EH (cell line): ENCODE measurements around the gene PRKCSH.
"Not testable (repeated sequence)": the region's sequence is repeated elsewhere in the genome, so short reads cannot be mapped to it uniquely, and the experiment has no call there.

ENCODE experiments used
- DNase-seq: peaks from one replicate; pipeline ENCODE4 v3.0.0-alpha.2; 2015; ENCODE audit warnings: low read depth

PRKCSH gene

GRCh38 chr19:11450570-11451326, 15.3 kb downstream of the PRKCSH start:
- DNase-seq, result no peak

DNA sequence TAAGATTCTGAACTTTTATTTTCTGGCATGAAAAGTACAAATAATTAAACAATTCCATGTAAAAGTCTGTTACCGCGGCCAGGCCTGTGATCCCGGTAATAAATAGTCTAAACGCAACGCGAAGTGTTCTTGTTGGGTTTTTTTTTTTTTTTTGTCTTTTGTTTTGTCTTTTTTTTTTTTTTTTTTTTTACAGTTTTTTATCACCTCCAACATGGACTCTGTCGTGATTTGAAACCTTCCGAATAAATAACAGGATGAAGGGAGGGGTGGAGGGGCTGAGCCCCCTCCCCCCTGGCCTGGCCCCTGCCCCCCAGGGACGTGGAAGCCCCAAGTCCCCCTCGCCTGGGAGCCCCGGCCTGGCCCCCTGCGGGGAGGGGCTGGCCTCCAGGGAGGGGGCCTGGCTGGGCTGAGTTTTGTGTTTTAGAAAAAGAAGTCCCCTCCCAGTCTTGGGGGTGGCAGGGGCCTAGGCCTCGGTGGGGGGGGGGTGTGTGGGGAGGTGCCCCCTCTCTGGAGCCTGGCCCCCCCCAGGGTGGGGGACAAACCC, 16.0 kb downstream of the PRKCSH start:
- DNase-seq, result no peak

GRCh38 chr19:11451871-11452619, 16.6 kb downstream of the PRKCSH start:
- DNase-seq, result no peak

GRCh38 chr19:11452620-11453310, 17.3 kb downstream of the PRKCSH start:
- DNase-seq, result no peak

DNA sequence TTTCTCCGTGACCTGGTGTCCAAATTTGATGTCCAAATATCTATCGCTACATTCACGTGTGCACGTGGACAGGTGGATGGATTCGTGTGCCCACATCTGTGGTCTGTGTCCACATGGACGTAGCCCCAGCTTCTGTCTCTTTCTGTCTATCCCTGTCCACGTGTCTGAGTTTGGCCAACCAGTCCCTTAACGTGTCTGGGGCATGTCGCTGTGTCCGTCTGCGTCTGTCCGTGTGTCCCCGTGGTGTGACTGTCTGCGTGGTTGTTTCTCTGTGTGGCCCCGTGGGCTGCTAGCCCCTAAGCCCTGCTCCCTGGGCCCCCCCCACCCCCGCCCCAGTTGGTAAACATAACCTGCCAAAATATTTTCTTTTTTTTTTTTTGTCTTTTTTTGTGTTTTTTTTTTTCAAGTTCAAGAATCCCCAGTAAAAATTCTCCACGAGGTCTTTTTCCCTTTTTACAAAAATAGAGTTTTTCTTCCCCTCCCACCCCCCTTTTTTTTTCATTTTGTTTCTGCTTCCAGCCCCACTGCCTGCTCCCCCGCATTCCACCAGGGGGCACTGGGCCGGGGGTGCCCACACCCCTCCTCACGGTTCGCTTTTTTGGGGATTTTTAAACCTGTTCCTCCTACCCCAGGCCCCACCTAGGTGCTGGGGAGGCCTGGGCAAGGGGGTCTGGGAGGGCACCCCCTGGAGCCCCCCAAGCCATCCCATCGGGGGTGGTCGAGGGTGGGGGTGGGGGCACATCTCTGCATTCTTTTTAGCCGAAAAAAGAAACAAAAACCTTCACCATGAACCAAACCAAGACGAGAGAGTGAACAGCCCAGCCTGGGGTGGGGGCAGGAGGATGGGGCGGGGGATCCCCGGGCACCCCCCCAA, 18.3 kb downstream of the PRKCSH start:
- no peak for DNase-seq

DNA sequence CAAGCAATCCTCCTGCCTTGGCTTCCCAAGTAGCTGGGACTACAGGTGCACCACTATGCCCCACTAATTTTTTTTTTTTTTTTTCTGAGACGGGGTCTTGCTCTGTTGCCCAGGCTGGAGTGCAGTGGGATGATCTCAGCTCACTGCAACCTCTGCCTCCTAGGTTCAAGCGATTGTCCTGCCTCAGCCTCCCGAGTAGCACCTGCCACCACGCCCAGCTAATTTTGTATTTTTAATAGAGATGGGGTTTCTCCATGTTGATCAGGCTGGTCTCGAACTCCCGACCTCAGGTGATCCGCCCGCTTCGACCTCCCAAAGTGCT, 19.8 kb downstream of the PRKCSH start:
- not testable (repeated sequence) for DNase-seq

- DNase-seq, result no peak
These were observed 21.2 kb downstream of the PRKCSH start for GRCh38 chr19:11456659-11457058.

GRCh38 chr19:11457115-11457514, 21.7 kb downstream of the PRKCSH start:
- peak; percentile 22 for DNase-seq

GRCh38 chr19:11457831-11458230, 22.4 kb downstream of the PRKCSH start:
- no peak for DNase-seq

DNA sequence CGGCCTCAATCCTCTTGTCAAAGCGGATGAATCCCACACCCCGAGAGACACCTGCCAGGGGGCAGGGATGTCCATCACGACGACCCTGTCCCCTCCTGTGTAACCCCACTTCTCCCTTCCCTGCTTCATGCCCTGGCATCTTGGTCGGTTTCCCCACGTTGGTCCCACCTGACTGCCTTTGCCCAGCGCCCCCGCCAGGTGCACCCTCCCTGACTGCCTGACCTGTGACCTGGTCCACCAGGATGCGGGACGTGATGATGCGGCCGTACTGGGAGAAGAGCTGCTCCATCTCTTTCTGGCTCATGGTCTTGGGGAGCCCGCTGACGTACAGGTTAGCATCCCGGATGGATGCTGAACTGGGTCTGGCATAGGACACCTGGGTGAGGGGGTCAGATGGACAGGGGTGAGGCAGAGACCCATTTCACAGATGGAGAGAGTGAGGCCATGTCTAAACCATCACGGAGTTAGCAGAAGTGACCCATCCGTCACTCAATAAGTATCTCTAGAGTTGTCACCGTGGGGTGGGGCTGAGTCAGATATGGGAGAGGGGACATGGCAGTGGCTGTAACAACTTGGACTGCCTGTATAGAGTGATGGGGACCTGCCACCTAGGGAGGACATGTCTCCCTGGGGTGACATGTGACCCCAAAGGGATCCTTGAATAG, 22.9 kb downstream of the PRKCSH start:
- DNase-seq, result no peak

GRCh38 chr19:11458912-11459311, 23.5 kb downstream of the PRKCSH start:
- DNase-seq, result not testable (repeated sequence)

GRCh38 chr19:11460207-11460606, 24.8 kb downstream of the PRKCSH start:
- no peak for DNase-seq

DNA sequence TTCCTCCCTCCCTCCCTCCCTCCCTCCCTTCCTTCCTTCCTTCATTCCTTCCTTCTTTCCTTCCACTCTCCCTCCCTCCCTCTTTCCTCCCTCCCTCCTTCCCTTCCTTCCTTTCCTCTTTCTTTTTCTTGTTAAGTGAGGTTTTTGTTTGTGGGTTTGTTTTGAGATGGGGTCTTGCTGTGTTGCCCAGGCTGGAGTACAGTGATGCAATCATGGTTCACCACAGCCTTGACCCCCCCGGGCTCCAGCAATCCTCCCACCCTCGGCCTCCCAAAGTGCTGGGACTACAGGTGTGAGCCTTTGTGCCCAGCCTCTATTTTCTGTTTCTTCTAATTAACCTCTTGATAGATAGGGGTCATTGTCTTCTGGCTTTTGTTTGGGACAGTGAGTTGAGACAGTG, 26.0 kb downstream of the PRKCSH start:
- DNase-seq, result no peak

GRCh38 chr19:11463391-11463790, 28.0 kb downstream of the PRKCSH start:
- DNase-seq, result no peak

DNA sequence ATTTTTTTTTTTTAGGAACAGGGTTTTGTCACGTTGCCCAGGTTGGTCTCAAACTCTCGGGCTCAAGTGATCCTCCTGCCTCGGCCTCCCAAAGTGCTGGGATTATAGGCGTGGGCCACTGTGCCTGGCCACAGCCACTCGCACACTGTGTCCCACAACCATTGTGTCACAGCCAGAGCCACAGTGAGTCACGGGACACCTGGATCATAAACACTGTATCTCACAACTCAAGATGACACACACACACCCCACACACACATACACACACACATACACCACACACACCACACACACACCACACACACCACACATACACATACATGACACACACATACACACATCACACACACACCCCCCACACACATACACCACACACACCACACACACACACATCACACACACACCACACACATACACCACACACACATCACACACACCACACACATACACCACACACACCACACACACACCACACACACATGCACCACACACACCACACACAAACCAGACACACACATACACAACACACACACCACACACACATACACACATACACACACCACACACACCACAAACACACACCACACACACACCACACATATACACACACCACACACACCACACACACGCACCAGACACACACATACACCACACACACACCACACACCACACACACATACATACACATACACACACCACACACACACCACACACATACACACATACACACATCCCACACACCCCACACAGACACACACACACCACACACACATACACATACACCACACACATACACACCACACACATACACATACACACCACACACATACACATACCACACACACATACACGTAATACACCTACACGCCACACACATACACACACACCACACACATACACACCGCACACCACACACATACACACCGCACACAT, 29.2 kb downstream of the PRKCSH start:
- no peak for DNase-seq

DNA sequence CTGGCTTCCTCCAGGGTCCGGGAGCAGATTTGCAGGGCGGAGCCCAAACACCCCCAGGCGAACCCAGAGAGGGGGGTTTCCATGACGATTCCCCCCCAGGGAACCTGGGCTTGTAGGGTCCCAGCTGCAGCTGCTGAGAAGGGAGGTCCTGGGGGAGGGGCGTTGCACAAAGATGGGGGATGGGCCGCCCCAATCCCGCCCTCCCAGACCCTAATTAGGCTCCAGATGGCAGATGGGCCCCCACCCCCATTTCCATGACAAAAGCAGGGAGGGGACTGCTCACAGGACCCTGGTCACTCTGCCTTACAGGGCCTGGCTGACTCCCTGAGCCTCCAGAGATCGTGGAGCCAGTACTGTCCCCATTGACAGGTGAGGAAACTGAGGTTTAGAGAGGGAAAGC, 30.2 kb downstream of the PRKCSH start:
- DNase-seq, result no peak

GRCh38 chr19:11468266-11468845, 32.9 kb downstream of the PRKCSH start:
- DNase-seq, result not testable (repeated sequence)

GRCh38 chr19:11473725-11474124, 38.3 kb downstream of the PRKCSH start:
- DNase-seq, result no peak

DNA sequence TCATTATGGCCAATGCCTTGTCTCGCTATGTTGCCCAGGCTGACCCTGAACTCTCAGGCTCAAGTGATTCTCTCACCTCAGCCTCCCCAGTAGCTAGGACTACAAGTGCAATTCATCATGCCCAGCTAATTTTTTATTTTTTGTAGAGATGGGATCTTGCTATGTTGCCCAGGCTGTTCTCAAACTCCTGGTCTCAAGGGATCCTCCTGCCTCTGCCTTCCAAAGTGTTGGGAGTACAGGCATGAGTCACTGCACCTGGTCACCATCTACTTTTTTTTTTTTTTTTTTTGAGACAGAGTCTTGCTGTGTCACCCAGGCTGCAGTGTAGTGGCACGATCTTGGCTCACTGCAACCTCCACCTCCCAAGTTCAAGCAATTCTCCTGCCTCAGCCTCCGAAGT, 39.9 kb downstream of the PRKCSH start:
- not testable (repeated sequence) for DNase-seq

- DNase-seq, result no peak
These were observed 40.4 kb downstream of the PRKCSH start for GRCh38 chr19:11475861-11476260.
